SK-N-SH (cell line): ENCODE measurements around the gene DNMT3A. TPM values are rescaled to one million over a fixed set of nuclear protein-coding genes. Genes with fewer than 3 reads are reported as not detected.

Source experiments
- CTCF ChIA-PET: fragments of 300-600, 350-600 bp; formaldehyde crosslinking; extraction: SDS; loops from one replicate; lab custom pipeline; 2021; lab: Yijun Ruan, JAX
- POLR2A ChIA-PET: fragments of 350-600 bp; sonication (Branson Sonifier 250); formaldehyde crosslinking; extraction: SDS; loops from one replicate; lab custom pipeline; 2020; ENCODE audit warnings: antibody characterized with exemption, inconsistent platforms; lab: Yijun Ruan, JAX
- DNase-seq: peaks from one replicate; pipeline ENCODE4 v3.0.0; 2012
- H2AFZ ChIP-seq: fragments of 200-600 bp; sonication (generic); 2 replicates; pipeline ENCODE4 v1.8.1; 2016; ENCODE audit warnings: antibody characterized with exemption, mild to moderate bottlenecking, low read depth
- H3F3A ChIP-seq: fragments of 200-600 bp; sonication (generic); replicated peaks from 2 replicates; pipeline ENCODE3; 2016; ENCODE audit warnings: antibody characterized with exemption, mild to moderate bottlenecking; ENCODE audit not compliant: insufficient read depth
- H3K27ac ChIP-seq, 2 experiments: fragments of 200-500 bp in 1 of 2; fragments of 200-600 bp in 1 of 2; sonication (Bioruptor generic) in 1 of 2; sonication (generic), shearing (Covaris generic) in 1 of 2; 2 replicates each; pipeline versions ENCODE4 v1.5.1 to v1.6.1; 2014 to 2016; ENCODE audit warnings: low read depth in 2 of 2, inconsistent platforms in 1 of 2, low read length in 1 of 2, mild to moderate bottlenecking in 1 of 2, mixed read lengths in 1 of 2
- H3K27me3 ChIP-seq: fragments of 200-600 bp; sonication (generic), shearing (Covaris generic); 2 replicates; pipeline ENCODE4 v1.6.1; 2016; ENCODE audit warnings: mixed run types; ENCODE audit not compliant: insufficient read depth
- H3K36me3 ChIP-seq, 2 experiments: fragments of 200-500 bp in 1 of 2; fragments of 200-600 bp in 1 of 2; sonication (Bioruptor generic) in 1 of 2; sonication (generic) in 1 of 2; replicated peaks in 1 of 2; 2 replicates each; pipeline versions ENCODE3 to v1.5.1; 2014 to 2016; ENCODE audit warnings: low read length in 1 of 2, mild to moderate bottlenecking in 1 of 2; ENCODE audit not compliant: insufficient read depth in 2 of 2, control insufficient read depth in 1 of 2
- H3K4me1 ChIP-seq, 2 experiments: fragments of 200-500 bp in 1 of 2; fragments of 200-600 bp in 1 of 2; sonication (Bioruptor generic) in 1 of 2; sonication (generic), shearing (Covaris generic) in 1 of 2; 2 replicates each; pipeline versions ENCODE4 v1.5.1 to v1.6.1; 2014 to 2016; ENCODE audit warnings: low read depth in 1 of 2, low read length in 1 of 2, mixed run types in 1 of 2; ENCODE audit not compliant: insufficient read depth in 2 of 2, control insufficient read depth in 1 of 2
- H3K4me2 ChIP-seq: fragments of 200-600 bp; sonication (generic), shearing (Covaris generic); 2 replicates; pipeline ENCODE4 v1.6.1; 2017; ENCODE audit warnings: mixed run types
- H3K4me3 ChIP-seq, 2 experiments: fragments of 200-500 bp in 1 of 2; fragments of 200-600 bp in 1 of 2; sonication (Bioruptor generic) in 1 of 2; sonication (generic), shearing (Covaris generic) in 1 of 2; 2 replicates each; pipeline versions ENCODE4 v1.5.1 to v1.8.1; 2014 to 2016; ENCODE audit warnings: low read depth in 2 of 2, inconsistent platforms in 1 of 2, low read length in 1 of 2, mild to moderate bottlenecking in 1 of 2, mixed read lengths in 1 of 2, moderate library complexity in 1 of 2
- H3K79me2 ChIP-seq: fragments of 200-600 bp; sonication (generic); 2 replicates; pipeline ENCODE4 v1.8.1; 2017; ENCODE audit warnings: mild to moderate bottlenecking; ENCODE audit not compliant: insufficient read depth
- H3K9ac ChIP-seq: fragments of 200-600 bp; sonication (generic); 2 replicates; pipeline ENCODE4 v1.6.1; 2017; ENCODE audit warnings: mixed run types
- H3K9me2 ChIP-seq: fragments of 200-600 bp; sonication (generic); 2 replicates; pipeline ENCODE4 v1.6.1; 2017; ENCODE audit warnings: mixed run types
- H3K9me3 ChIP-seq: fragments of 200-600 bp; sonication (generic); 2 replicates; pipeline ENCODE4 v1.6.1; 2017; ENCODE audit warnings: mixed run types, mild to moderate bottlenecking, moderate library complexity
- H4K20me1 ChIP-seq: fragments of 200-600 bp; sonication (generic); 2 replicates; pipeline ENCODE4 v1.6.1; 2017; ENCODE audit warnings: mild to moderate bottlenecking, mixed run types; ENCODE audit not compliant: insufficient read depth
- NRF1 ChIP-seq: IDR thresholded peaks from 2 replicates; pipeline ENCODE4 v1.6.1; 2012; ENCODE audit warnings: low read depth, mild to moderate bottlenecking, low read length
- POLR2AphosphoS5 ChIP-seq: IDR thresholded peaks from 2 replicates; pipeline ENCODE4 v1.6.1; 2012; ENCODE audit warnings: low read depth, low read length
- RCOR1 ChIP-seq: fragments of 150-350 bp; IDR thresholded peaks from 2 replicates; pipeline ENCODE4 v1.6.1; 2017; ENCODE audit warnings: antibody characterized with exemption, low read length
- SMC3 ChIP-seq: IDR thresholded peaks from 2 replicates; pipeline ENCODE4 v1.6.1; 2012; ENCODE audit warnings: low read depth, low read length, improper control_type of control experiment
- TEAD4 ChIP-seq: IDR thresholded peaks from 2 replicates; pipeline ENCODE4 v1.4.0; 2012; ENCODE audit warnings: mild to moderate bottlenecking, borderline replicate concordance; ENCODE audit not compliant: insufficient read depth
- WGBS: methylation state at CpG from one replicate; pipeline ENCODE4 v1.1.6; 2017; ENCODE audit warnings: low lambda C conversion rate; 5-methylcytosine and 5-hydroxymethylcytosine counted together
- polyA plus RNA-seq, 3 experiments: library from polyadenylated mRNA; depleted of rRNA; stranded (reverse); fragments of >200 nt; gene quantifications; 2 replicates each; pipeline ENCODE4 v1.2.3, GENCODE V29; 2012
- TF ChIP-seq, protein P1 (sequence below): IDR thresholded peaks from 2 replicates; pipeline ENCODE4 v1.4.0; 2012; ENCODE audit warnings: low read depth, borderline replicate concordance
- TF ChIP-seq, protein P2 (sequence below): IDR thresholded peaks from 2 replicates; pipeline ENCODE4 v1.4.0; 2012; ENCODE audit warnings: low read depth, borderline replicate concordance
- TF ChIP-seq, protein P3 (sequence below): fragments of 150-350 bp; IDR thresholded peaks from 2 replicates; pipeline ENCODE4 v1.6.1; 2016; ENCODE audit warnings: mild to moderate bottlenecking, low read depth, low read length
- TF ChIP-seq, protein P4 (sequence below): fragments of 200-600 bp; sonication (generic); IDR thresholded peaks from 2 replicates; pipeline ENCODE4 v1.6.1; 2017; ENCODE audit warnings: antibody characterized with exemption, mild to moderate bottlenecking, moderate library complexity

The DNMT3A gene
- polyA plus RNA-seq, 1 of the 3 experiments (the other 2 are of a cell fraction), result 5.6 TPM

DNA sequence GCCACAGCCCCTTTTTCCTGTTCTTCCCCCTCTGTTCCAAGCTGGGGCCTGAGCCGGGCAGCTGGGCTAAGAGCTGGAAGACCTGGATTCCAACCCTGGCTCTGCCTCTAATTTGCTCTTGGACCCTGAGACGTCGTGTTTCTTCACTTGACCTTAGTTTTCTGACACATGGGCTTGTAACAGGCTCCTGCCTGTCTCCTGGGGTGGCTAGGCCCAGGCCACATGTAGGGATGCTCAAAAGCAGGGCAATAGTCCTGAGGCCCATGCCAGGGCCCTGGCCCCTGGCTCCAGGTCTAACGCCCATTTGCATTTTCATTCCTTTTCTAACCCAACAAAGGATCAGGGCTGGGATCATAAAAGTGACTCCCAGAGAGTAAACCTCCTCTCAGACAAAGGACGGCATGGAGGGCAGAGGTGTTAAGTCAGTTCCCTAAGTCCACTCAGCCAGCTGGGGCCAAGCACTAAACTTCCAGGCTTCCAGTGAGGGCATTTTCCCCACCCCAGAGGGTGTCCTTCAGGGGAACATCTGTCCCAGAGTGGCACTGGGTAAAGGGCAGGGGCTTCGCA is 16.6 kb upstream of the DNMT3A start:
- TF ChIP-seq POLR2AphosphoS5, result no peak
- TF ChIP-seq, protein P1, sequence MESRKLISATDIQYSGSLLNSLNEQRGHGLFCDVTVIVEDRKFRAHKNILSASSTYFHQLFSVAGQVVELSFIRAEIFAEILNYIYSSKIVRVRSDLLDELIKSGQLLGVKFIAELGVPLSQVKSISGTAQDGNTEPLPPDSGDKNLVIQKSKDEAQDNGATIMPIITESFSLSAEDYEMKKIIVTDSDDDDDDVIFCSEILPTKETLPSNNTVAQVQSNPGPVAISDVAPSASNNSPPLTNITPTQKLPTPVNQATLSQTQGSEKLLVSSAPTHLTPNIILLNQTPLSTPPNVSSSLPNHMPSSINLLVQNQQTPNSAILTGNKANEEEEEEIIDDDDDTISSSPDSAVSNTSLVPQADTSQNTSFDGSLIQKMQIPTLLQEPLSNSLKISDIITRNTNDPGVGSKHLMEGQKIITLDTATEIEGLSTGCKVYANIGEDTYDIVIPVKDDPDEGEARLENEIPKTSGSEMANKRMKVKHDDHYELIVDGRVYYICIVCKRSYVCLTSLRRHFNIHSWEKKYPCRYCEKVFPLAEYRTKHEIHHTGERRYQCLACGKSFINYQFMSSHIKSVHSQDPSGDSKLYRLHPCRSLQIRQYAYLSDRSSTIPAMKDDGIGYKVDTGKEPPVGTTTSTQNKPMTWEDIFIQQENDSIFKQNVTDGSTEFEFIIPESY, result no peak
- TF ChIP-seq, protein P2, sequence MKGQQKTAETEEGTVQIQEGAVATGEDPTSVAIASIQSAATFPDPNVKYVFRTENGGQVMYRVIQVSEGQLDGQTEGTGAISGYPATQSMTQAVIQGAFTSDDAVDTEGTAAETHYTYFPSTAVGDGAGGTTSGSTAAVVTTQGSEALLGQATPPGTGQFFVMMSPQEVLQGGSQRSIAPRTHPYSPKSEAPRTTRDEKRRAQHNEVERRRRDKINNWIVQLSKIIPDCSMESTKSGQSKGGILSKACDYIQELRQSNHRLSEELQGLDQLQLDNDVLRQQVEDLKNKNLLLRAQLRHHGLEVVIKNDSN, result no peak
- TF ChIP-seq, protein P3, sequence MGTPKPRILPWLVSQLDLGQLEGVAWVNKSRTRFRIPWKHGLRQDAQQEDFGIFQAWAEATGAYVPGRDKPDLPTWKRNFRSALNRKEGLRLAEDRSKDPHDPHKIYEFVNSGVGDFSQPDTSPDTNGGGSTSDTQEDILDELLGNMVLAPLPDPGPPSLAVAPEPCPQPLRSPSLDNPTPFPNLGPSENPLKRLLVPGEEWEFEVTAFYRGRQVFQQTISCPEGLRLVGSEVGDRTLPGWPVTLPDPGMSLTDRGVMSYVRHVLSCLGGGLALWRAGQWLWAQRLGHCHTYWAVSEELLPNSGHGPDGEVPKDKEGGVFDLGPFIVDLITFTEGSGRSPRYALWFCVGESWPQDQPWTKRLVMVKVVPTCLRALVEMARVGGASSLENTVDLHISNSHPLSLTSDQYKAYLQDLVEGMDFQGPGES, result no peak
- TF ChIP-seq, all 33 proteins: peak for 0
- H3K79me2 ChIP-seq, result no peaks in the 10 kb centered on the region
- no peaks in the 10 kb centered on the region for H3K36me3 ChIP-seq
- no peak for DNase-seq
- no peaks in the 10 kb centered on the region for H3K9me2 ChIP-seq
- CTCF ChIA-PET, result interaction anchor here (0.7 to 6.3 kb wide), 5 partner anchors 14 to 130 kb away, joined by 3 to 57 read pairs (median 5); partner anchors contain the start of gene DNMT3A
- no peak overlapping the region for H3K4me3 ChIP-seq
- no peaks in the 10 kb centered on the region for H3K27me3 ChIP-seq
- no peaks in the 10 kb centered on the region for H3F3A ChIP-seq
- no peaks in the 10 kb centered on the region for H4K20me1 ChIP-seq
- peaks cover 0 to 10% of the 10 kb centered on the region in 2 experiments; a peak in 2 of 4 replicates for H3K4me1 ChIP-seq
- H3K9ac ChIP-seq, result no peak overlapping the region
- POLR2A ChIA-PET, result interaction anchor here (0.9 kb wide), 1 partner anchor 10 kb away, joined by 3 read pairs; no protein-coding TSS in a partner anchor
- H3K27ac ChIP-seq, result no peak overlapping the region
- no peaks in the 10 kb centered on the region for H3K9me3 ChIP-seq
- no peak overlapping the region for H3K4me2 ChIP-seq
- no peak overlapping the region for H2AFZ ChIP-seq
- 92% methylated on average over 5 of the region's 6 CpGs for WGBS

DNA sequence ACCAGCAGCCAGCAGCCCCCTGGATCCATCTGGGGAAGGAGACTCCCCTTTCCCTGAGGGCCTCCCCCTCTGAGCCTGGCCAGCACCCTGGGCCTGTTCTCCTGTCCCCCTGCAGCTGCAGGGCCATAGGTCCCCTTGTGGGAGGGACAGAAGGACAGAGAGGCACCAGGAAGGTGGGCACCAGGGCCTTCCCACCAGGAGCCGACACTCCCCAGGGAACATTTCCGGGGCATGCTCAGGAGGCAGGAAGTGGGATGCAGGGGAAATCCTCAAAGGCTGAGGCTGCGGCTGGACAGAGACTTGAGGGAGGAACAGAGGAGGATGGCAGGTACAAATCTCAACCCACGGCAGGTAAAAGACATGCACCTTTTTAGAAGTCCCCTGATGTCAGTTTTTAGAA is 14.4 kb upstream of the DNMT3A start:
- Histone ChIP-seq H3K9me3 (no peaks in the 10 kb centered on the region), H3K79me2 (no peaks in the 10 kb centered on the region), H3F3A (no peaks in the 10 kb centered on the region), H3K4me1 (no peaks in the 10 kb centered on the region), H3K36me3 (no peaks in the 10 kb centered on the region), H3K27me3 (no peaks in the 10 kb centered on the region), H2AFZ (no peak overlapping the region), H3K9me2 (no peaks in the 10 kb centered on the region), H4K20me1 (no peaks in the 10 kb centered on the region), H3K4me2 (no peak overlapping the region), H3K4me3 (no peak overlapping the region), H3K9ac (no peak overlapping the region), H3K27ac (no peak overlapping the region)
- no peak for TF ChIP-seq TEAD4
- TF ChIP-seq, protein P2, result no peak
- no peak for TF ChIP-seq SMC3
- no peak for TF ChIP-seq NRF1
- TF ChIP-seq, protein P4, sequence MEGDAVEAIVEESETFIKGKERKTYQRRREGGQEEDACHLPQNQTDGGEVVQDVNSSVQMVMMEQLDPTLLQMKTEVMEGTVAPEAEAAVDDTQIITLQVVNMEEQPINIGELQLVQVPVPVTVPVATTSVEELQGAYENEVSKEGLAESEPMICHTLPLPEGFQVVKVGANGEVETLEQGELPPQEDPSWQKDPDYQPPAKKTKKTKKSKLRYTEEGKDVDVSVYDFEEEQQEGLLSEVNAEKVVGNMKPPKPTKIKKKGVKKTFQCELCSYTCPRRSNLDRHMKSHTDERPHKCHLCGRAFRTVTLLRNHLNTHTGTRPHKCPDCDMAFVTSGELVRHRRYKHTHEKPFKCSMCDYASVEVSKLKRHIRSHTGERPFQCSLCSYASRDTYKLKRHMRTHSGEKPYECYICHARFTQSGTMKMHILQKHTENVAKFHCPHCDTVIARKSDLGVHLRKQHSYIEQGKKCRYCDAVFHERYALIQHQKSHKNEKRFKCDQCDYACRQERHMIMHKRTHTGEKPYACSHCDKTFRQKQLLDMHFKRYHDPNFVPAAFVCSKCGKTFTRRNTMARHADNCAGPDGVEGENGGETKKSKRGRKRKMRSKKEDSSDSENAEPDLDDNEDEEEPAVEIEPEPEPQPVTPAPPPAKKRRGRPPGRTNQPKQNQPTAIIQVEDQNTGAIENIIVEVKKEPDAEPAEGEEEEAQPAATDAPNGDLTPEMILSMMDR, result no peak
- no peak for TF ChIP-seq RCOR1
- DNase-seq, result no peak
- WGBS, result 73% methylated on average over 4 of the region's 4 CpGs
- ChIA-PET POLR2A (no interaction called here), CTCF (no interaction called here)
